SU-DHL-6 (cell line): ENCODE data around the gene KCNA2.

Experiments used
- H2AFZ ChIP-seq: fragments of 200-600 bp; sonication (generic); 2 replicates; pipeline ENCODE4 v1.6.1; 2014; ENCODE audit warnings: low read depth, mild to moderate bottlenecking, moderate library complexity, mixed read lengths, antibody characterized with exemption, low read length; ENCODE audit not compliant: severe bottlenecking
- H3F3A ChIP-seq: fragments of 200-600 bp; shearing (Covaris generic); 2 replicates; pipeline ENCODE4 v1.6.0; 2016; ENCODE audit warnings: antibody characterized with exemption, mild to moderate bottlenecking; ENCODE audit not compliant: insufficient read depth
- H3K27ac ChIP-seq: fragments of 200-600 bp; sonication (generic); 2 replicates; pipeline ENCODE4 v1.5.1; 2016; ENCODE audit warnings: low read depth, mild to moderate bottlenecking, low read length, moderate library complexity, mixed read lengths
- H3K27me3 ChIP-seq: fragments of 200-600 bp; sonication (generic), shearing (Covaris generic); 2 replicates; pipeline ENCODE4 v1.6.0; 2014; ENCODE audit warnings: mild to moderate bottlenecking, low read length
- H3K36me3 ChIP-seq: fragments of 200-600 bp; sonication (generic); 2 replicates; pipeline ENCODE4 v1.6.1; 2014; ENCODE audit warnings: mild to moderate bottlenecking, low read length, mixed read lengths
- H3K4me2 ChIP-seq: fragments of 300-600, 200-600 bp; shearing (Covaris generic), sonication (generic); 2 replicates; pipeline ENCODE4 v1.6.0; 2014; ENCODE audit warnings: low read length, low read depth, mild to moderate bottlenecking; ENCODE audit not compliant: poor library complexity, severe bottlenecking
- H3K4me3 ChIP-seq: fragments of 200-600 bp; sonication (generic); 2 replicates; pipeline ENCODE4 v1.5.1; 2014; ENCODE audit warnings: antibody characterized with exemption, low read length, mild to moderate bottlenecking, mixed read lengths; ENCODE audit not compliant: insufficient read depth, poor library complexity, severe bottlenecking
- H3K79me2 ChIP-seq: fragments of 200-600 bp; sonication (generic); 2 replicates; pipeline ENCODE4 v1.6.1; 2014; ENCODE audit warnings: mild to moderate bottlenecking, low read length, moderate library complexity; ENCODE audit not compliant: insufficient read depth
- H3K9ac ChIP-seq: fragments of 200-600 bp; sonication (generic); 2 replicates; pipeline ENCODE4 v1.7.0; 2014; ENCODE audit warnings: mild to moderate bottlenecking, low read length
- H3K9me2 ChIP-seq: fragments of 200-600 bp; sonication (generic); replicated peaks from 2 replicates; pipeline ENCODE4 v1.6.1; 2014; ENCODE audit warnings: low read length; ENCODE audit not compliant: insufficient read depth
- H3K9me3 ChIP-seq: fragments of 200-600 bp; sonication (generic); 2 replicates; pipeline ENCODE4 v1.6.1; 2014; ENCODE audit warnings: low read length, mixed read lengths; ENCODE audit not compliant: insufficient read depth
- H4K20me1 ChIP-seq: fragments of 200-600 bp; sonication (generic); 2 replicates; pipeline ENCODE4 v1.6.1; 2014; ENCODE audit warnings: low read depth, mild to moderate bottlenecking, antibody characterized with exemption, low read length, moderate library complexity, mixed read lengths
- CTCF ChIP-seq: fragments of 200-600 bp; sonication (generic); IDR thresholded peaks from one replicate; pipeline ENCODE4 v1.5.1; 2017; ENCODE audit warnings: antibody characterized with exemption, mild to moderate bottlenecking, low read length, moderate library complexity; ENCODE audit not compliant: insufficient read depth, poor library complexity, severe bottlenecking
- EZH2phosphoT487 ChIP-seq: fragments of 200-600 bp; sonication (generic), shearing (Covaris generic); conservative IDR thresholded peaks from 2 replicates; pipeline ENCODE4 v1.6.1; 2018; ENCODE audit warnings: mild to moderate bottlenecking, antibody characterized with exemption, low read length, moderate library complexity, mixed read lengths

Gene KCNA2

GRCh38 chr1:110554871-110555801, 51.0 kb downstream of the KCNA2 start:
- TF ChIP-seq CTCF (peak; percentile 34), EZH2phosphoT487 (no peak)
- Histone ChIP-seq H3K4me3 (no peak overlapping the region), H2AFZ (no peak overlapping the region), H3K79me2 (no peaks in the 10 kb centered on the region), H3K4me2 (no peak overlapping the region), H3K9me2 (no peaks in the 10 kb centered on the region), H4K20me1 (no peaks in the 10 kb centered on the region), H3K36me3 (no peaks in the 10 kb centered on the region), H3F3A (no peaks in the 10 kb centered on the region), H3K9ac (no peak overlapping the region), H3K9me3 (no peaks in the 10 kb centered on the region), H3K27ac (no peak overlapping the region), H3K27me3 (no peaks in the 10 kb centered on the region)

GRCh38 chr1:110551278-110551809, 54.8 kb downstream of the KCNA2 start:
- Histone ChIP-seq H2AFZ (no peak overlapping the region), H3K9ac (no peak overlapping the region), H3K9me3 (no peaks in the 10 kb centered on the region), H3K9me2 (no peaks in the 10 kb centered on the region), H3K4me3 (no peak overlapping the region), H3K27ac (no peak overlapping the region), H4K20me1 (no peaks in the 10 kb centered on the region), H3K27me3 (no peaks in the 10 kb centered on the region), H3K79me2 (no peaks in the 10 kb centered on the region), H3K4me2 (no peak overlapping the region), H3K36me3 (no peaks in the 10 kb centered on the region), H3F3A (no peaks in the 10 kb centered on the region)
- TF ChIP-seq EZH2phosphoT487 (no peak), CTCF (no peak)

GRCh38 chr1:110549831-110550230, 56.3 kb downstream of the KCNA2 start:
- H3K9ac ChIP-seq, result no peak overlapping the region
- no peaks in the 10 kb centered on the region for H3K9me2 ChIP-seq
- no peaks in the 10 kb centered on the region for H4K20me1 ChIP-seq
- H3K27me3 ChIP-seq, result no peaks in the 10 kb centered on the region
- no peak for TF ChIP-seq EZH2phosphoT487
- TF ChIP-seq CTCF, result no peak
- H3K9me3 ChIP-seq, result no peaks in the 10 kb centered on the region
- no peaks in the 10 kb centered on the region for H3F3A ChIP-seq
- H3K79me2 ChIP-seq, result no peaks in the 10 kb centered on the region
- no peak overlapping the region for H3K4me3 ChIP-seq
- no peak overlapping the region for H3K4me2 ChIP-seq
- H3K27ac ChIP-seq, result no peak overlapping the region
- H2AFZ ChIP-seq, result no peak overlapping the region
- no peaks in the 10 kb centered on the region for H3K36me3 ChIP-seq
